ENCODE data around the gene LBR.
"Not testable (repeated sequence)": the region's sequence is repeated elsewhere in the genome, so short reads cannot be mapped to it uniquely, and the experiment has no call there.

The LBR gene

GRCh38 chr1:225418059-225418458, 9.8 kb downstream of the LBR start:
- DNase-seq = peak; percentile 9

- DNase-seq = no peak
Measured at GRCh38 chr1:225415967-225416745, 11.7 kb downstream of the LBR start.

GRCh38 chr1:225415307-225415706, 12.5 kb downstream of the LBR start:
- no peak for DNase-seq

- DNase-seq = no peak
Measured at GRCh38 chr1:225413708-225414375, 14.0 kb downstream of the LBR start.

DNA sequence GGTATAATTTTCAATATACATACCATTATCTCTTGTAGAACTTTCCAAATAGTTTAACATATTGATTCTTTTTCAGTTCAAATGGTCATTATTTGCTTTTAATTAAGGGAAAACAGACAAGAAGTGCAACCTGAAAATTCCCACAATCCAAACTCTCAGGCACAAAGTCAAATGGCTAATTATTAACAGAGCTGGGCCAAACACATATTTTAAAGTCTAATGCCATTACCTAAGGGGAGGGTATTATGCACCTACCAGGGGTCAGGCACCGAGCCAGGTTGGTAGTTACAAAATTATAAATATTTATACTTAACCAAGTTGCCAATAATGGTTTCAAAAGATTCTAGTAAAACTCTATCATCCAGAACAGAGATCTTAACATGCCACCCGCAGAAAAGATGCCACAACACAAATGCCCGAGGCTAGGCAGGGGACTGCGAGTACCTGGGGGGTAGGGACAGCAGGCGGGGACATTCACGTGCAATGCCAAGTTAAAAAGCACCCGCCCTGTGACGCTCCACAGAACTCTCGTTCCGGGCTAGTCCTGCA, 15.0 kb downstream of the LBR start:
- DNase-seq = no peak

DNA sequence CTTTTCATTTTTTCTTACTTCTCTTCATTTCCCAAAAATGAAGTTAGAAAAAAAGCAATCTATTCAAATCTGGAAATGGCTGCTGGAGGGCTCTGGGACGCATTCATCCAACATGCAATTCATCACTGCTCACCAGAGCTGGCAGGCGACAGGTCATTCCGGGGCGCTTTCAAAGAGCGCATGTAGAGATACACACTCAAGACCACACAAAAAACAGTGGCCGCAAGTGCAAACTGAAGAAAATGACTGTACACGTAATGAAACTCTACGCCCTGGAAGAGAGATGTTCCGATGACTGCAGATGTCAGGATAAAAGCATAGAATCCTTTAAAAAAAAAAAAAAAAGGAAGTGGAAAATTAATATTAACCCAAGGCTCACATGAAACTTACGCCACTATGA, 15.5 kb downstream of the LBR start:
- DNase-seq = no peak

DNA sequence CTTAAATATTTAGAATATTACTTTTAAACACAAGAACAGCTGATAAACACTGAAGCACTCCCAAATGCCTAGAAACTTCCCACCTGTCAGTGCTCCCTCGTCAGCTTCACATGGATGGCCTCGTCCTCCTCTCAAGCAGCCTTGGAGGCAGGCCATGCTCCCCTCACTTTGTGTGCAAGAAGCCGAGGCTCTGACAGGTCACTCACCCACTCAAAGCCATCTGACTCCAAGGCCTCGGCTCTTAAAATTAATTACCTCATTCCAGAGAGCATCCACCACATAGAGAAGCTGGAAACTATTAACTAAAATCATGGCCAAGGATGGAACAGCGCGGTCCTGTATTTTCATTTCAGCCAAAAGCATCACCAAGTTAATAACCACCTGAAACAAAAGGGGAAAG, 17.8 kb downstream of the LBR start:
- no peak for DNase-seq

GRCh38 chr1:225409051-225409450, 18.8 kb downstream of the LBR start:
- no peak for DNase-seq

DNA sequence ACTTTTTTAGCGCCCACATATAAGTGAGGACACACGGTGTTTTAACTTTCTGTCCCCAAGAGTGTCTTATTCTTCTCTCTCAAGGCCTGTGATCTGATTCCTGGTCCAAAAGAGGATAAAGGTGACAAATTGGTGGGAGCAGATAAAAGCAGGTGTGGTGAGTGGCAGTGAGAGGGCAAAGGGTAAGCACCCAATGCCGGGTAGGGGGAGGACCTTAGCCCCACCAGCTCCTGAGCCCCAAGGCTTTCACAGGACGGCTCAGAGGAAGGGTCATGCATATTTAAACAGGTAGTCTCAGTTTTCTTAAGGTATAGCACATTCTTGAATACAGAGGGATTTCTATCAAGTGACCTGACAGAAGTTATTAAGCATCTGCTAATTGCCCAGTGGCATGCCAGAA, 19.6 kb downstream of the LBR start:
- DNase-seq = no peak

DNA sequence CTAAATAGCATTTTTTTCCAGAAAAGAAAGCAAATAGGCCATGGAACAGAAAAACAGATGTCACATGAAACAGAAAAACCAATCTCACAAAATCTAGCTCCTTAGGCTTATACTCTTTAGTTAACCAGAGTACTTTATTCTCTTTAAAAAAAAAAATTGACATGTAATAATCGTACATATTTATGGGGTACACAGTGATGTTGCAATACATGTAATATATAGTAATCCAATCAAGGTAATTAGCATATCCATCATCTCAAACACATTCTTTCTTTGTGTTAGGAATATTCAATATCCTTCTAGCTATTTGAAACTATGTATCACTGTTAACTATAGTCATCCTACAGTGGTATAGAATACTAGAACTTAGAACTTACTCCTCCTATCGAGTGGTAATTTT, 20.1 kb downstream of the LBR start:
- no peak for DNase-seq

- DNase-seq = no peak
Measured at GRCh38 chr1:225406976-225407725, 20.7 kb downstream of the LBR start.

GRCh38 chr1:225400968-225401367, 26.9 kb downstream of the LBR start:
- DNase-seq = no peak

DNA sequence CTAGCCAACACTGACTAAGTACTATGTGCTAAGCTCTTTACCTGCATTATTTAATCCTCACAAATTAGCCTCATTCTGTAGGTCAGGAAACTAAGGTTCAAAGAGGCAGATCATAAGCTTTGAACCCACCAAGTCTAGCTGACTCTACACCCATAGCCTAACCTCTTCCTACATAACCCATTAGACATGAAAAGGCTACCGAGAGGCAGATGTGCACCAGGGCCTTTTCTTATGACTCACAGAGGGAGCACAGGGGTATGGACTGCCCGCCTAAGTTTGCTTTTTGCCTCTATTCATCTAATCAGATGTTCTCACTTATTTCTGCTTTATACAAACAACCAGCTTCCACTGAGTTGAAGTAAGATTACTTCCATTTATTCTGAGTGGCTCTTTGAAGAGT, 31.5 kb downstream of the LBR start:
- DNase-seq = no peak

GRCh38 chr1:225389843-225390242, 38.0 kb downstream of the LBR start:
- DNase-seq = no peak

DNA sequence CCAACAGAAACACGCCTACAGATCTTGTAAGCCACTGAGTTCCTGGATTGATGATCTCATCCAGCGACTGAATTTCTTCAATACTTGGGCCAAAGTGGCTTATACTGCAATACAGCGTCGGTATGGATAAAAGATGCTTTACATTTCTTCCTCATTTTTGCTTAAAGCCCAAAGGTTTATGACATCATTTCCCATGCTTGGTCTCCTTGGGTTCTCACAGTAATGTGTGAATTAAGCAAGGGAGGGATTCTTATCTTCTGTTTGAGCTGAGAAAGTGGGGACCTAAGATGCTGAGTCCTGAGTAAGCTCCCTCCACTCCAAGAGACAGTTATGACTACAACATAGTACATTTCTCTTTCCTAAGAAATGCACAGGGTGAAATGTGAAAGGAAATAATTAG, 39.5 kb downstream of the LBR start:
- DNase-seq = no peak

- DNase-seq = not testable (repeated sequence)
Measured at GRCh38 chr1:225386860-225387259, 41.0 kb downstream of the LBR start.

DNA sequence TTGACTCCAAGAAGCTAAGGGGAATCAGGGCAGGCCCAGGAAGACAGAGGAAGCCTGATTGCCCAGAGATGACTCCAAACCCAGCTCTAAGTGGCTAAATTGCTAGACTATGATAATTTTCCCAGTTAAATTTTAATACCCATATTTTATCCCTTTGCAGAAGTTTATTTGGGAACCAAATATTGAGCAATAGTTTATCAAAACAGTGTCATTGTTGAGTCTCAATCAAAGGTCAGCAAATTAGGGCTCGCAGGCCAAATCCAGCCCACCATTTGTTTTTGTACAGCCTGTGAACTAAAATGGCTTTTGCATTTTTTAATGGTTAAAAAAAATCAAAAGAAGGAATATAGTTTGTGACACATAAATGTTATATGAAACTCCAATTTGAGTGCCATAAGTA, 47.1 kb downstream of the LBR start:
- no peak for DNase-seq

DNA sequence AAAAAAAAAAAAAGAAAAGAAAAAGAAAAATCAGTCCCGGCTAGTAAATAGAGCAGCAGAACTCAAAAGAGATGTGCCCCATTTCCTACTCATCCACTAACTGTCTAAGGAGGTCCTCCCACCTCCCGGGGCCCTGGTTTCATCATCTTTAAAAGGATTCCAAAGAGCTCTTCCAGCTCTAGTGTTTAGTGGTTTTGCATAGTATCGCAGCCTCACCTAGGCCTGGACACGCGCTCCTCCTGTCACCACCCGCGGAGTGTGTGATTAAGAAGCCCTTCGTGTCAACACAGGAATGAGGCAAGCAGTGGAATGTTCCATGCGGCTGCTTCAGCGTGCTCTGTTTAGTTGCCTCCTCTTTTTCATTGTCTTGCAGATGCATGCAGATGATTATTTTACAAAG, 49.0 kb downstream of the LBR start:
- no peak for DNase-seq

- no peak for DNase-seq
Measured at GRCh38 chr1:225374996-225375395, 52.8 kb downstream of the LBR start.

DNA sequence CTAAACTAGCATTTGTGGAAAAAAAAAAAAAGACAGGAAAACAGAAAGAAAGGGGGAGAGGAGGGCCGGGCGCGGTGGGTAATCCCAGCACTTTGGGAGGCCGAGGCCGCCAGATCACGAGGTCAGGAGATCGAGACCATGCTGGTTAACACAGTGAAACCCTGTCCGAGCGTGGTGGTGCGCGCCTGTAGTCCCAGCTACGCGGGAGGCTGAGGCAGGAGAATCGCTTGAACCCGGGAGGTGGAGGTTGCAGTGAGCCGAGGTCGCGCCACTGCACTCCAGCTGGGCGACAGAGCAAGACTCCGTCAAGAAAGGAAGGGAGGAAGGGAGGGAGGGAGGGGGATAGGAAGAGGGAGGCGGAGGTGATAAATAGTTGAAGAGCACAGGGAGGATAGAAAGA, 54.7 kb downstream of the LBR start:
- DNase-seq = no peak

- no peak for DNase-seq
Measured at GRCh38 chr1:225371366-225372010, 56.4 kb downstream of the LBR start.

DNA sequence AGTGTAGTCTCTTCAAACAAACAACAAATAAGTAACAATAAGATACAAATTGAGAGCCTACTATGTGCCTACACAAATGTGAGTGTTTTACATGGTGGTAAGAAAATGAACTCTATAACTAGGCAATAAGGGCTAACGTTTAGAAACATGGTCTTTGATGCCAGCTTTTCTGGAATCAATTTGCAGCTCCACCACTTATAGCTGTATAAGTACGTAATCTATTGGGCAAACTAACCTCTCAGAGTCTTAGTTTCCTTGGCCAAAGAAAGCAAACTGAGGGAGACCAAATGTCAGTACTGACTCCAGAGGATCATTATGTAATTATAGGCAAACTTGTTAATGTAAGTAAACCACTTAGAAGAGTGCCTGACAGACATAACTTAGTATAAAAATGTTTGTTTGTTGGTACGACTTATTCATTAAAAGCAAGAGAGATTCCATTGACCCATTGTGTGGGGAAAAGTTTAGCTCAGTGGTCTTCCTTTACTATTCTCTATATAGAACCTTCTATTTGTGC, 59.7 kb downstream of the LBR start:
- DNase-seq = no peak

GRCh38 chr1:225366552-225366951, 61.3 kb downstream of the LBR start:
- no peak for DNase-seq

Data from COR-L47 (cell line).